ENCODE data around the gene MYL11. TPM values are rescaled to one million over a fixed set of nuclear protein-coding genes. Genes with fewer than 3 reads are reported as not detected.

MYL11 gene
- total RNA-seq, 6 experiments from 2014 or later = 0.77 to 1.2 (median 0.82) TPM; not detected in 3

DNA sequence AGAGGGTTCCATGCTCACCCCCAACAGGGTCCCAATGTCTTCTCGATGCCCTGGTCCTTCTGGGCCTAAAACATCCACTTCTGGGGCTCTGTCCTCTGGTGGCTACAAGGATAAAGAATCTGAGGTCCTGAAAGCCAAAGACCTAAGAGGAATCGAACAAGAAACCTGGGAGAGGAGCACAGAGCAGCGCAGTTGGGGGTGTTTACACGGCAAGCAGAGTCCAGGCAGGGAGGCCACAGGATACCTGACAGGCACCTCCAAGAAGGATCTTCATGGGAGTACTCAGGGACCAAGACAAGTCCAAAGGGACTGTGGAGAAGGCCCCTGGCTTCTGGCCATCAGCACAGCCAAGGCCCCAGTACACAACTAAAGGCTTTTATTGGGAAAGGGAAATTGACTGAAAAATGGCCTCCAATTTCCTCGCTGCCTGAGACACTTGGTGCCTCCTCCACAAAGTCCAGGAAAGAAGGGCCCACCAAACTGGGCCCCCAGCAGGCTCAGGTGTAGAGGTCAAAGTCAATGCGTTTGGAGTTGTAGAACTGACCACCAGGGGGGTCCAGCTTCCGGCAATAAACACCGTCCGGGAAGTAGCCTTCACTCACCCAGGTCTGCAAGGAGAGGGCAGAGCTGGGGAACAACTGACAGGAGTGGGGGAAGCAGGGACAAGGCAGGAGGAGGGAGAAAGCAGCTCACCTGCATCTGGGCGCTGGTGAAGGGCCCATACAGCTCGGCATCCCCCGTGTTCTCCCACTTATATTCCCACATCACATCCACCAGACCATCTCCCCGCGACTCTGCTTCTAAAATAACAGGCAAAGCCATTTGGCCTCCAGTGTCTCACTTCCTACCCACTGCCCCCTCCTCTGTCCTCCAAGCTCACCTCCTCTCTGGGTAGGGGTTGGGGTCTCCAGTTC lies 21.9 kb upstream of the MYL11 start:
- H3K4me1 Mint-ChIP-seq (ENCODE audit: low read depth) = peaks cover 51% of the 10 kb centered on the region
- peak overlapping the region; percentile 91 for H3K27ac Mint-ChIP-seq
- H3K9me3 Mint-ChIP-seq = no peaks in the 10 kb centered on the region
- peaks cover 34% of the 10 kb centered on the region for H3K36me3 Mint-ChIP-seq (ENCODE audit: low read depth)
- DNase-seq = no peak
- TF ChIP-seq, protein P1, sequence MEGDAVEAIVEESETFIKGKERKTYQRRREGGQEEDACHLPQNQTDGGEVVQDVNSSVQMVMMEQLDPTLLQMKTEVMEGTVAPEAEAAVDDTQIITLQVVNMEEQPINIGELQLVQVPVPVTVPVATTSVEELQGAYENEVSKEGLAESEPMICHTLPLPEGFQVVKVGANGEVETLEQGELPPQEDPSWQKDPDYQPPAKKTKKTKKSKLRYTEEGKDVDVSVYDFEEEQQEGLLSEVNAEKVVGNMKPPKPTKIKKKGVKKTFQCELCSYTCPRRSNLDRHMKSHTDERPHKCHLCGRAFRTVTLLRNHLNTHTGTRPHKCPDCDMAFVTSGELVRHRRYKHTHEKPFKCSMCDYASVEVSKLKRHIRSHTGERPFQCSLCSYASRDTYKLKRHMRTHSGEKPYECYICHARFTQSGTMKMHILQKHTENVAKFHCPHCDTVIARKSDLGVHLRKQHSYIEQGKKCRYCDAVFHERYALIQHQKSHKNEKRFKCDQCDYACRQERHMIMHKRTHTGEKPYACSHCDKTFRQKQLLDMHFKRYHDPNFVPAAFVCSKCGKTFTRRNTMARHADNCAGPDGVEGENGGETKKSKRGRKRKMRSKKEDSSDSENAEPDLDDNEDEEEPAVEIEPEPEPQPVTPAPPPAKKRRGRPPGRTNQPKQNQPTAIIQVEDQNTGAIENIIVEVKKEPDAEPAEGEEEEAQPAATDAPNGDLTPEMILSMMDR (IDR thresholded peaks at IDR 0.05) = peak; percentile 69
- H3K4me3 Mint-ChIP-seq = peak overlapping the region; percentile 73
- H3K27me3 Mint-ChIP-seq (ENCODE audit: insufficient read depth) = peaks cover 8% of the 10 kb centered on the region

DNA sequence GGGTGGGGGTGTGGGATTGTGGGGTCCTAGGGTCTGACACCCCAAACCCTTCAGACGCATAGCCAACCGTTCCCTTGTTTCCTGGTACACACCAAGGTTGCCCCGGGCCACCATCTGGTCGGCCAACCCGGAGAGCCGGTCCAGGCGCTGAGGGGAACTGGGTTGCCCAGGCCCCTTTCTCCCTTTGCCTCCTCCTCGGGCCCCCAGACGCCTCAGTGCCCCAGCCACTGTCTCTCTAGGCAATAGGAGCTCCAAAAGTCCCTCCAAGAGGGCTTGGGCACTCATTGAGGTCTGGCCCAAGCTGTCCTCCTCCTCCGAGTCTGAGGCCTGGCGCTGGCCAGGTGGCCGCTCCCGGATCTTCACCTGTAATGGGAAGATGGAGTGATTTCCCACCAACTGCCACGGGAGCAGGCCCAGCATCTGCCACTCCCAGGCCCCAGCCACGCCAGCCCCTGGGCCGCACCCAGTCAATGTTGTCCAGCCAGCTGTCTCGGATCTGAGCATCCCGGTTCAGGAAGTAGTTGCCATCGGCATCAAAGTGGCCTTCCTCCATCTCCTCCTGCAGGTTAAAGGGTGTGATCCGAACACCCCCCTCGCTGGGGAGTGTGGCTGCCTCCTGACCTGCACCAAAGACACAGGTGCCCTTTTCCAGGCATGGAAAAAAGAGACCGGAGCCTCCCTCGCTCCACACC lies 21.0 kb upstream of the MYL11 start:
- peak overlapping the region; percentile 97; the same call in 1 of the 2 replicates for H3K27ac Mint-ChIP-seq
- H3K9me3 Mint-ChIP-seq = no peaks in the 10 kb centered on the region
- H3K4me3 Mint-ChIP-seq = peak overlapping the region; percentile 99
- H3K36me3 Mint-ChIP-seq (ENCODE audit: low read depth) = peaks cover 34% of the 10 kb centered on the region
- TF ChIP-seq, protein P1 (IDR thresholded peaks at IDR 0.05) = no peak
- peaks cover 51% of the 10 kb centered on the region for H3K4me1 Mint-ChIP-seq (ENCODE audit: low read depth)
- H3K27me3 Mint-ChIP-seq (ENCODE audit: insufficient read depth) = peaks cover 8% of the 10 kb centered on the region
- no peak for DNase-seq

GRCh38 chr16:30354423-30355143 lies 20.0 kb upstream of the MYL11 start:
- H3K27ac Mint-ChIP-seq = peak overlapping the region; percentile 97
- H3K27me3 Mint-ChIP-seq (ENCODE audit: insufficient read depth) = peaks cover 7% of the 10 kb centered on the region
- H3K4me1 Mint-ChIP-seq (ENCODE audit: low read depth) = peaks cover 51% of the 10 kb centered on the region
- H3K4me3 Mint-ChIP-seq = peak overlapping the region; percentile 99
- DNase-seq = no peak
- TF ChIP-seq, protein P1 (IDR thresholded peaks at IDR 0.05) = no peak
- no peaks in the 10 kb centered on the region for H3K9me3 Mint-ChIP-seq
- peaks cover 34% of the 10 kb centered on the region for H3K36me3 Mint-ChIP-seq (ENCODE audit: low read depth)

- peak within 1 kb of the TSS; percentile 99 for H3K4me3 Mint-ChIP-seq
- peak; percentile 99 for DNase-seq
- no peaks in the 10 kb centered on the region for H3K9me3 Mint-ChIP-seq
- H3K27me3 Mint-ChIP-seq (ENCODE audit: insufficient read depth) = peaks cover 7% of the 10 kb centered on the region
- peaks cover 51% of the 10 kb centered on the region for H3K4me1 Mint-ChIP-seq (ENCODE audit: low read depth)
- TF ChIP-seq, protein P1 (IDR thresholded peaks at IDR 0.05) = no peak
- peak within 1 kb of the TSS; percentile 97 for H3K27ac Mint-ChIP-seq
- H3K36me3 Mint-ChIP-seq (ENCODE audit: low read depth) = peaks cover 30% of the 10 kb centered on the region
Observed at GRCh38 chr16:30355144-30355953, 19.3 kb upstream of the MYL11 start, which contains the start of gene CD2BP2. TSS of gene CD2BP2 (minus strand) at chr16:30355308. CDS start at chr16:30354681, 627 bp downstream.

Measured in HFFc6 (cell line).